ENCODE results near the gene TFAP2C. TPM values are rescaled to one million over a fixed set of nuclear protein-coding genes. Genes with fewer than 3 reads are reported as not detected.
A peak's percentile ranks its signal among the peaks of the same experiment; 100 is the strongest.
"Not testable (repeated sequence)": the region's sequence is repeated elsewhere in the genome, so short reads cannot be mapped to it uniquely, and the experiment has no call there.

The TFAP2C gene
- total RNA-seq, 3 donors from 2014 or later = 1.8 to 66.9 (median 24.9) TPM

GRCh38 chr20:56610098-56610497 is 19.0 kb upstream of the TFAP2C start:
- Histone ChIP-seq H3K36me3 (no peaks in the 10 kb centered on the region), H3K4me3 (no peak overlapping the region), H3K27ac (no peak overlapping the region), H3K27me3 (no peaks in the 10 kb centered on the region), H3K9me3 (no peaks in the 10 kb centered on the region), H3K4me1 (no peaks in the 10 kb centered on the region)
- intact Hi-C loops (cut with DNase I; ENCODE audit: low total_unique reads) = no loop called here
- TF ChIP-seq POLR2A (IDR thresholded peaks at IDR 0.05) = no peak
- TF ChIP-seq CTCF (IDR thresholded peaks at IDR 0.05) = no peak
- no peak for TF ChIP-seq POLR2AphosphoS5 (IDR thresholded peaks at IDR 0.05)
- DNase-seq (ENCODE audit: low spot score in 2 of 2) = no peak

- no peak for TF ChIP-seq POLR2AphosphoS5 (IDR thresholded peaks at IDR 0.05)
- TF ChIP-seq CTCF (IDR thresholded peaks at IDR 0.05) = no peak
- no peak for TF ChIP-seq POLR2A (IDR thresholded peaks at IDR 0.05)
- Histone ChIP-seq H3K9me3 (no peaks in the 10 kb centered on the region), H3K36me3 (no peaks in the 10 kb centered on the region), H3K27ac (no peak overlapping the region), H3K4me1 (no peaks in the 10 kb centered on the region), H3K4me3 (no peak overlapping the region), H3K27me3 (no peaks in the 10 kb centered on the region)
- DNase-seq (ENCODE audit: low spot score in 2 of 2) = no peak
- intact Hi-C loops (cut with DNase I; ENCODE audit: low total_unique reads) = no loop called here
Observed at GRCh38 chr20:56614196-56614595, 14.9 kb upstream of the TFAP2C start.

GRCh38 chr20:56616716-56617115 is 12.4 kb upstream of the TFAP2C start:
- Histone ChIP-seq H3K27me3 (no peaks in the 10 kb centered on the region), H3K36me3 (no peaks in the 10 kb centered on the region), H3K4me1 (no peaks in the 10 kb centered on the region), H3K27ac (no peak overlapping the region), H3K4me3 (no peak overlapping the region), H3K9me3 (no peaks in the 10 kb centered on the region)
- intact Hi-C loops (cut with DNase I; ENCODE audit: low total_unique reads) = no loop called here
- TF ChIP-seq CTCF (IDR thresholded peaks at IDR 0.05) = no peak
- TF ChIP-seq POLR2AphosphoS5 (IDR thresholded peaks at IDR 0.05) = no peak
- TF ChIP-seq POLR2A (IDR thresholded peaks at IDR 0.05) = no peak
- DNase-seq (ENCODE audit: low spot score in 2 of 2) = no peak

GRCh38 chr20:56617489-56617888 is 11.6 kb upstream of the TFAP2C start:
- no peak overlapping the region for H3K27ac ChIP-seq
- H3K27me3 ChIP-seq = no peaks in the 10 kb centered on the region
- H3K4me3 ChIP-seq = no peak overlapping the region
- TF ChIP-seq POLR2A (IDR thresholded peaks at IDR 0.05) (no peak), POLR2AphosphoS5 (IDR thresholded peaks at IDR 0.05) (no peak), CTCF (IDR thresholded peaks at IDR 0.05) (no peak)
- no peaks in the 10 kb centered on the region for H3K36me3 ChIP-seq
- H3K4me1 ChIP-seq = no peaks in the 10 kb centered on the region
- no peaks in the 10 kb centered on the region for H3K9me3 ChIP-seq
- intact Hi-C loops (cut with DNase I; ENCODE audit: low total_unique reads) = no loop called here
- no peak for DNase-seq (ENCODE audit: low spot score in 2 of 2)

- Histone ChIP-seq H3K4me1 (no peaks in the 10 kb centered on the region), H3K36me3 (no peaks in the 10 kb centered on the region), H3K4me3 (no peak overlapping the region), H3K27ac (peak overlapping the region in 1 of 2 donors; percentile 29), H3K9me3 (no peaks in the 10 kb centered on the region), H3K27me3 (peaks cover 0 to 18% of the 10 kb centered on the region in 2 donors)
- no peak for TF ChIP-seq POLR2A (IDR thresholded peaks at IDR 0.05)
- no peak for TF ChIP-seq POLR2AphosphoS5 (IDR thresholded peaks at IDR 0.05)
- no peak for TF ChIP-seq CTCF (IDR thresholded peaks at IDR 0.05)
- DNase-seq (ENCODE audit: low spot score in 2 of 2) = peak in 1 of 2 donors; percentile 70
- intact Hi-C loops (cut with DNase I; ENCODE audit: low total_unique reads) = no loop called here
Observed at GRCh38 chr20:56621730-56622129, 7.4 kb upstream of the TFAP2C start.

- DNase-seq (ENCODE audit: low spot score in 2 of 2); intact Hi-C loops (cut with DNase I; ENCODE audit: low total_unique reads); H3K27ac ChIP-seq; H3K9me3 ChIP-seq; H3K36me3 ChIP-seq; H3K4me3 ChIP-seq; H3K4me1 ChIP-seq: not testable (repeated sequence)
- peaks cover 0 to 40% of the 10 kb centered on the region in 2 donors for H3K27me3 ChIP-seq
Observed at GRCh38 chr20:56623930-56624329, 5.2 kb upstream of the TFAP2C start.

All from breast epithelium (tissue), 4 donors.